Measurements from ENCODE around the gene FTCD. TPM values are rescaled to one million over a fixed set of nuclear protein-coding genes. Genes with fewer than 3 reads are reported as not detected.

The FTCD gene
- total RNA-seq, 2 donors from 2014 or later, result 0.24 TPM; not detected in 1

DNA sequence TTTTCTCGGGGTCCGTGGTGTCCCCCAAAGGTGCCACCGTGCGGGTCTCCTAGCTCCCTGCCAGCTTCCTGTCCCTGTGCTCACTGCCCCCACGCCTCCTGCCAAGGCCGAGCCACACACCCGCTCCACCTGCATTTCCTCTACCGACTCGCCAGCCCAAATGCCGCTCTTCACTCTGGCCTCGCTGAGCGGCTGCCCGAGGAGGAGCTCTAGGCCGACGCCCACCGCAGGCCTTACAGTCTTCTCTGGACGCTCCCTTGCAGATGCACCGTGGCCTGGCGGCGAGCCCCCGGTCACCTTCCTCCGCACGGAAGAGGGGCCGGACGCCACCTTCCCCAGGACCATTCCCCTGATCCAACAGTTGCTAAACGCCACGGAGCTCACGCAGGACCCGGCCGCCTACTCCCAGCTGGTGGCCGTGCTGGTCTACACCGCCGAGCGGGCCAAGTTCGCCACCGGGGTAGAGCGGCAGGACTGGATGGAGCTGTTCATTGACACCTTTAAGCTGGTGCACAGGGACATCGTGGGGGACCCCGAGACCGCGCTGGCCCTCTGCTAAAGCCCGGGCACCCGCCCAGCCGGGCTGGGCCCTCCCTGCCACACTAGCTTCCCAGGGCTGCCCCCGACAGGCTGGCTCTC is 26.3 kb downstream of the FTCD start:
- no peaks in the 10 kb centered on the region for H3K9me3 ChIP-seq
- H3K27me3 ChIP-seq, result no peaks in the 10 kb centered on the region
- H3K4me3 ChIP-seq, result no peak overlapping the region
- TF ChIP-seq, protein P1, sequence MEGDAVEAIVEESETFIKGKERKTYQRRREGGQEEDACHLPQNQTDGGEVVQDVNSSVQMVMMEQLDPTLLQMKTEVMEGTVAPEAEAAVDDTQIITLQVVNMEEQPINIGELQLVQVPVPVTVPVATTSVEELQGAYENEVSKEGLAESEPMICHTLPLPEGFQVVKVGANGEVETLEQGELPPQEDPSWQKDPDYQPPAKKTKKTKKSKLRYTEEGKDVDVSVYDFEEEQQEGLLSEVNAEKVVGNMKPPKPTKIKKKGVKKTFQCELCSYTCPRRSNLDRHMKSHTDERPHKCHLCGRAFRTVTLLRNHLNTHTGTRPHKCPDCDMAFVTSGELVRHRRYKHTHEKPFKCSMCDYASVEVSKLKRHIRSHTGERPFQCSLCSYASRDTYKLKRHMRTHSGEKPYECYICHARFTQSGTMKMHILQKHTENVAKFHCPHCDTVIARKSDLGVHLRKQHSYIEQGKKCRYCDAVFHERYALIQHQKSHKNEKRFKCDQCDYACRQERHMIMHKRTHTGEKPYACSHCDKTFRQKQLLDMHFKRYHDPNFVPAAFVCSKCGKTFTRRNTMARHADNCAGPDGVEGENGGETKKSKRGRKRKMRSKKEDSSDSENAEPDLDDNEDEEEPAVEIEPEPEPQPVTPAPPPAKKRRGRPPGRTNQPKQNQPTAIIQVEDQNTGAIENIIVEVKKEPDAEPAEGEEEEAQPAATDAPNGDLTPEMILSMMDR (IDR thresholded peaks at IDR 0.05), result no peak
- H3K4me1 ChIP-seq, result peaks cover 0 to 19% of the 10 kb centered on the region in 2 donors
- H3K36me3 ChIP-seq, result peaks cover 27% of the 10 kb centered on the region
- no peak for DNase-seq (ENCODE audit: low spot score)
- H3K27ac ChIP-seq, result peak overlapping the region; percentile 49 to 78

DNA sequence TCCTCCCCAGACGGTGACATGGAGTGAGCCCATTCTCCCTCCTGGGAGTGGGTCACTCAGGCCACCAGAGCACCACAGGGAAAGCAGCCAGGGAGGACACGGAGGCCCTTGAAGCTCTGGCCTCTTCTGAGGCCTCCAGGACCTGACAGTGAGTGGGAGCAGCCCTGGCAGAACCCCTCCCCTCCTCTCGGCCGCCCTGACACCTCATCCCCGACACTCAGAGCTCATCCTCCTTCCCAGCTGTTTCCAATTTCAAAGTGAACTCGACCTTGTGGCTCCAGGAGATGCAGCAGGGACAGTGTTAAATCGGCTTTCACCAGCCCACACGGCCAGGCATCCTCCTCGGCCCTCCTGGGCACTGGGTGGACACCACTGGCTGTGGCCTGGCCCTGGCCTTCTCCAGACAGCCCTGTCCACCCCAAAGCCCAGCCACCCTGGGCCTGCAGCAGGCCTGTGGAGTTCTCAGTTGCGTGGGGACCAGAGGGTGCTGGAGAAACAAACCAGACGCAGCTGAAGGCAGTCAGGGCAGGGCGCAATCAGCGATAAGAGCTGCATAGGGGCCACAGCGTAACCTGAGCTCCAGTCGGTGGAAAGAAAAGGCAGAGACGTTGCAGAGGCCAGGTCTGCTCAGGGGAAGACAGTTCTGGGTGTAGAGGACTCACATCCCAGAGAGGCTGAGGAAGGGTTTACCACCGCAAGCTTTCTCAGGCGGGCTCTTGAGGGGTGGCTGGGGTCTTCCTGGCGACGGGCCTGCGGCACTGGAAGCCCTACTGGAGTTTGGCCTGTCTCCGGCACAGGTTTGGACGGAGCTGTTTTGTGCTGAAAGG is 27.1 kb downstream of the FTCD start:
- peaks cover 0 to 19% of the 10 kb centered on the region in 2 donors for H3K4me1 ChIP-seq
- H3K36me3 ChIP-seq, result peaks cover 28% of the 10 kb centered on the region
- peak overlapping the region; percentile 49 to 78 for H3K27ac ChIP-seq
- no peaks in the 10 kb centered on the region for H3K9me3 ChIP-seq
- H3K27me3 ChIP-seq, result no peaks in the 10 kb centered on the region
- DNase-seq (ENCODE audit: low spot score), result no peak
- TF ChIP-seq, protein P1 (IDR thresholded peaks at IDR 0.05), result no peak
- H3K4me3 ChIP-seq, result no peak overlapping the region

DNA sequence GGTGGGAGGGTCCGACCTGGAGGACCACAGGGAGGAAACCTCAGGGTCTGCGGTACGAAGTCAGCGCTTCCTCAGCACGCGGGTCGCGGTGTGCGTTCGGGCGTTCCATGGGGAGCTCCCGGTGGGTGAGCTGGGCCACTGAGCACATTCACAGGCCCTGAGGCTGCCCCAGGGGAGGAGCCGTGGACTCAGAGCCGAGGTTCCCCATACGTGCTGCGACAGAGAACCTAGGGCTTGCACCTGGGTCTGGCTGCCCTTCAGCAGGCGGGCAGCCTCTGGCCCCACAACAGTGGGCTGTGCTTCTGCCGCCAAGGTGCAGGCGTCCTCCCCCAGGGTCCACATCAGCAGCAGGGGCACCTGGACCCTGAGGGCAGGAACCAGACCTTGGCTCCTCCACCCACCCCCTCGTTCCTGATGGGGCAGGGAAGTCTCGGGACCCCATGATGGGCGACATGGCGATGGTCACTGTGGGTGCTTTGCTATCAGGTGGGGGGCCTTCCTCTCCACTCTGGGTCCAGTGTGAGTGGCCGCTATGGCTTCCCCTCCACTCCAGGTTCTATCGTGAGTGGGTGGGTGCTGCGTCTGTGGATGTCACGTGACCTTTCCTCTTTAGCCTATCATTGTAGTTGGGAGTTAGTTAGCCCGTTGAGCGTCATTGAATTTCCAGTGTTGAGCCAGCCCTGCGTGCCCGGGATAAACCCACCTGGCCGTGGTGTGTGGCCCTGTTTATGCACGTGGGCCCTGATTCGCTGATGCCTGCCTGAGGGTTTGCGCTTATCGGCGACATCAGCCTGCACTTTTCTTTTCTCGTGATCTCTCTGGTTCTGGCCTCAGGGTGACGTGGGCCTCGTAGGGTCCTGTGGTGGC is 27.9 kb downstream of the FTCD start:
- peak overlapping the region; percentile 49 to 78 for H3K27ac ChIP-seq
- H3K4me1 ChIP-seq, result peaks cover 0 to 19% of the 10 kb centered on the region in 2 donors
- H3K27me3 ChIP-seq, result no peaks in the 10 kb centered on the region
- TF ChIP-seq, protein P1 (IDR thresholded peaks at IDR 0.05), result no peak
- peaks cover 37% of the 10 kb centered on the region for H3K36me3 ChIP-seq
- H3K4me3 ChIP-seq, result no peak overlapping the region
- DNase-seq (ENCODE audit: low spot score), result no peak
- H3K9me3 ChIP-seq, result no peaks in the 10 kb centered on the region

DNA sequence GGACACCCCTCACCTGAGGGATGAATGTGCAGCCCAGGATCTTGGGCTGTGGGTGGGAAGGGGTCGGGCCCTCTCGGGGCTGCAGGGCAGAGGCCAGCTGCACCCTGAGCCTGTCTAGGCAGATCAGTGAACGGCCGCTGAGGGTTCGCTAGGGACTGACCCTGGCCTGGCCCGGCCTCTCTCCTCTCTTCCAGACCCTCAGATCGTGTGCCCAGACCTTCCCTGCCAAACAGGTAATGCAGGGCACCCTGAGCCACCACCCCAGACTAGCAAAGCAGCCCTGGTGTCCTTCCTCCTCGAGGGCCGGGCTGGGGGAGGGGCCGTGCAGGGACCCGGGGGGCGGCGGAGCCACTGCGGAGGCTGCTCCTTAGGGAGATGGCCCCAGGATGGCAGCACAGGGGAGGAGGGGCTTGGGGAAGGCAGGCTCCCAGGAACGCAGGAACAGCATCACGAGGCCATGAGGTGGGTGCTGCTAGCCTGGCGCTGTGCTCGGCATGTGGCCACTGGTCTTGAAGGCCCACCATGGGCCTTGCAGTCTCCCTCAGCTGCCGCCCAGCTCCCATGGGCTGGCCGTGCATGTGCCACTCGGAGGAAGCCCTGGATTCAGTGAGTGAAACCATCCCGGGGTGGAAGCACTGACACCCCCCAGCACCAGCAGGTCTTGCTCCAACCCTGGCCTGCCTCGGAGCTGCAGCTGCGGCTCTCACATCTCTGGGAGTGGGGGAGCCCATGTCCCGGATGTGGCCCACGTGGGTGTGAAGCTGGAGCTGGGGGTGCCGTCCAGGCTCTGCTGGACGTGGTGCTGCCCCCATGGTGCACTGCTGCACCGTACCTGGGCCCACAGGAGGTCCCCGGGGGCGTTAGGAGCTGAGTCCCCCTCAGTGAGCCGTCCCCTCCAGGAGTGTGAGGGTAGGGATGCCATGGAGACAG is 28.8 kb downstream of the FTCD start:
- H3K9me3 ChIP-seq, result no peaks in the 10 kb centered on the region
- H3K4me1 ChIP-seq, result peaks cover 0 to 19% of the 10 kb centered on the region in 2 donors
- TF ChIP-seq, protein P1 (IDR thresholded peaks at IDR 0.05), result no peak
- no peak overlapping the region for H3K27ac ChIP-seq
- no peak overlapping the region for H3K4me3 ChIP-seq
- H3K36me3 ChIP-seq, result peaks cover 46% of the 10 kb centered on the region
- H3K27me3 ChIP-seq, result no peaks in the 10 kb centered on the region
- no peak for DNase-seq (ENCODE audit: low spot score)

DNA sequence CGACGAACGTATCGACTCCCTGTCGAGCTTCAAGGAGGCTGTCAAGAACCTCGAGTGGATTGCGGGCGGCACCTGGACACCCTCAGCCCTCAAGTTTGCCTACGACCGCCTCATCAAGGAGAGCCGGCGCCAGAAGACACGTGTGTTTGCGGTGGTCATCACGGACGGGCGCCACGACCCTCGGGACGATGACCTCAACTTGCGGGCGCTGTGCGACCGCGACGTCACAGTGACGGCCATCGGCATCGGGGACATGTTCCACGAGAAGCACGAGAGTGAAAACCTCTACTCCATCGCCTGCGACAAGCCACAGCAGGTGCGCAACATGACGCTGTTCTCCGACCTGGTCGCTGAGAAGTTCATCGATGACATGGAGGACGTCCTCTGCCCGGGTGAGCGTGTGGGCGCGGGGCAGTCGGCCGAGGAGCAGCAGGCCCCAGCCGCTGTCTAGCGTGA is 29.5 kb downstream of the FTCD start:
- peaks cover 53% of the 10 kb centered on the region for H3K36me3 ChIP-seq
- H3K9me3 ChIP-seq, result no peaks in the 10 kb centered on the region
- TF ChIP-seq, protein P1 (IDR thresholded peaks at IDR 0.05), result no peak
- no peak for DNase-seq (ENCODE audit: low spot score)
- H3K4me1 ChIP-seq, result peaks cover 0 to 19% of the 10 kb centered on the region in 2 donors
- no peak overlapping the region for H3K4me3 ChIP-seq
- no peaks in the 10 kb centered on the region for H3K27me3 ChIP-seq
- no peak overlapping the region for H3K27ac ChIP-seq

Measured in right atrium auricular region (tissue), 2 donors.